GM23338 (cell line): Measurements from ENCODE around the gene MRPL24. TPM values are rescaled to one million over a fixed set of nuclear protein-coding genes. Genes with fewer than 3 reads are reported as not detected.

Source experiments
- ATAC-seq: fragments of 200-7000 bp; cut with Tn5 transposase; 3 replicates; pipeline ENCODE4 v1.9.1; 2020
- DNase-seq: peaks from one replicate; pipeline ENCODE4 v3.0.0-alpha.2; 2015; ENCODE audit warnings: low spot score
- H2AFZ ChIP-seq: fragments of 200-600 bp; sonication (generic); 2 replicates; pipeline ENCODE4 v1.8.0; 2016; ENCODE audit warnings: antibody characterized with exemption, mild to moderate bottlenecking, moderate library complexity
- H3F3A ChIP-seq: fragments of 200-600 bp; sonication (generic); replicated peaks from 2 replicates; pipeline ENCODE4 v1.8.0; 2017; ENCODE audit warnings: antibody characterized with exemption, mixed run types, low read depth
- H3K27ac ChIP-seq: fragments of 200-600 bp; sonication (generic); 2 replicates; pipeline ENCODE4 v1.6.1; 2016; ENCODE audit warnings: low read depth
- H3K27me3 ChIP-seq: fragments of 200-600 bp; sonication (generic); 2 replicates; pipeline ENCODE4 v1.8.0; 2016; ENCODE audit warnings: mild to moderate bottlenecking, mixed run types, moderate library complexity; ENCODE audit not compliant: insufficient read depth
- H3K36me3 ChIP-seq: fragments of 200-600 bp; sonication (generic); 2 replicates; pipeline ENCODE4 v1.8.0; 2016; ENCODE audit warnings: mild to moderate bottlenecking; ENCODE audit not compliant: insufficient read depth
- H3K4me1 ChIP-seq: fragments of 200-600 bp; sonication (generic); 2 replicates; pipeline ENCODE4 v1.8.0; 2016; ENCODE audit warnings: mild to moderate bottlenecking, moderate library complexity; ENCODE audit not compliant: insufficient read depth
- H3K4me2 ChIP-seq: fragments of 200-600 bp; sonication (generic); 2 replicates; pipeline ENCODE4 v1.7.1; 2017; ENCODE audit warnings: mixed run types
- H3K4me3 ChIP-seq: fragments of 200-600 bp; sonication (generic); 2 replicates; pipeline ENCODE4 v1.6.1; 2016; ENCODE audit warnings: mixed run types
- H3K79me2 ChIP-seq: fragments of 200-600 bp; sonication (generic); replicated peaks from 2 replicates; pipeline ENCODE4 v1.8.0; 2017; ENCODE audit warnings: mild to moderate bottlenecking; ENCODE audit not compliant: insufficient read depth
- H3K9me2 ChIP-seq: fragments of 200-600 bp; sonication (generic); 2 replicates; pipeline ENCODE4 v1.8.0; 2017; ENCODE audit not compliant: insufficient read depth
- H4K20me1 ChIP-seq: fragments of 200-600 bp; sonication (generic); replicated peaks from 2 replicates; pipeline ENCODE4 v1.8.0; 2017; ENCODE audit warnings: mild to moderate bottlenecking; ENCODE audit not compliant: insufficient read depth
- H3K27ac Mint-ChIP-seq: 2 replicates; pipeline ENCODE4 v1.8.0; 2020; ENCODE audit warnings: inconsistent platforms, mild to moderate bottlenecking, moderate library complexity, mixed read lengths
- H3K27me3 Mint-ChIP-seq: 3 replicates; pipeline ENCODE4 v1.8.0; 2022; ENCODE audit warnings: low read depth, mild to moderate bottlenecking, moderate library complexity, mixed read lengths, inconsistent platforms; ENCODE audit not compliant: insufficient read depth, poor library complexity
- H3K36me3 Mint-ChIP-seq: 3 replicates; pipeline ENCODE4 v1.8.0; 2021; ENCODE audit warnings: low read depth, mild to moderate bottlenecking, inconsistent platforms, moderate library complexity, mixed read lengths
- H3K4me1 Mint-ChIP-seq: 3 replicates; pipeline ENCODE4 v1.8.0; 2020; ENCODE audit warnings: mild to moderate bottlenecking, inconsistent platforms, mixed read lengths
- H3K4me3 Mint-ChIP-seq: 3 replicates; pipeline ENCODE4 v1.8.0; 2021; ENCODE audit warnings: moderate library complexity, mild to moderate bottlenecking, inconsistent platforms, mixed read lengths
- H3K9me3 Mint-ChIP-seq: 3 replicates; pipeline ENCODE4 v1.8.0; 2020; ENCODE audit warnings: moderate library complexity, mild to moderate bottlenecking, inconsistent platforms, mixed read lengths
- CREB1 ChIP-seq: fragments of 250-450 bp; sonication (Bioruptor Pico); IDR thresholded peaks from 2 replicates; pipeline ENCODE4 v1.5.0; 2020; ENCODE audit warnings: low read depth, mild to moderate bottlenecking, moderate library complexity
- EZH2 ChIP-seq: fragments of 200-600 bp; sonication (generic); IDR thresholded peaks from one replicate; pipeline ENCODE4 v1.8.0; 2017; ENCODE audit warnings: antibody characterized with exemption, mild to moderate bottlenecking, low read depth; ENCODE audit not compliant: unreplicated experiment
- EZH2phosphoT487 ChIP-seq: fragments of 200-600 bp; sonication (generic); IDR thresholded peaks from one replicate; pipeline ENCODE4 v1.8.1; 2018; ENCODE audit warnings: antibody characterized with exemption; ENCODE audit not compliant: unreplicated experiment
- JUNB ChIP-seq: IDR thresholded peaks from one replicate; pipeline ENCODE4 v1.6.1; 2016; ENCODE audit warnings: antibody characterized with exemption; ENCODE audit not compliant: unreplicated experiment
- POLR2AphosphoS5 ChIP-seq: IDR thresholded peaks from 2 replicates; pipeline ENCODE4 v1.6.1; 2016; ENCODE audit warnings: antibody characterized with exemption, low read depth
- STAT1 ChIP-seq: IDR thresholded peaks from one replicate; pipeline ENCODE4 v1.6.1; 2016; ENCODE audit warnings: antibody characterized with exemption; ENCODE audit not compliant: unreplicated experiment
- ZNF114 ChIP-seq: fragments of 250-450 bp; sonication (Bioruptor Pico); IDR thresholded peaks from 2 replicates; pipeline ENCODE4 v1.5.0; 2020; ENCODE audit warnings: mild to moderate bottlenecking, moderate library complexity
- polyA plus RNA-seq: library from polyadenylated mRNA; unstranded; fragments of >200 nt; fragmentation: Nextera tagmentation; extraction: Ambion mirVana; gene quantifications from 2 replicates; pipeline ENCODE4 v1.2.1, GENCODE V29; 2016
- total RNA-seq: library from RNA; depleted of rRNA; stranded (reverse); fragments of >200 nt; shearing (Covaris generic); gene quantifications from 2 replicates; pipeline ENCODE4 v1.2.3, GENCODE V29; 2014
- TF ChIP-seq, protein P1 (sequence below): IDR thresholded peaks from 2 replicates; pipeline ENCODE4 v1.6.1; 2016; ENCODE audit warnings: antibody characterized with exemption
- TF ChIP-seq, protein P2 (sequence below), 2 experiments: fragments of 200-600 bp in 1 of 2; sonication (generic) in 1 of 2; conservative IDR thresholded peaks; 2 replicates each; pipeline versions ENCODE4 v1.5.1 to v1.6.1; 2016 to 2017; ENCODE audit warnings: antibody characterized with exemption in 2 of 2, low read depth in 2 of 2, mild to moderate bottlenecking in 2 of 2, moderate library complexity in 1 of 2
- TF ChIP-seq, protein P3 (sequence below): fragments of 250-450 bp; sonication (Bioruptor Pico); IDR thresholded peaks from 2 replicates; pipeline ENCODE4 v1.5.0; 2020; ENCODE audit warnings: mild to moderate bottlenecking, moderate library complexity

Gene MRPL24
- total and polyA plus RNA-seq, 2 experiments from 2014 or later = 18.8 to 45.7 TPM

DNA sequence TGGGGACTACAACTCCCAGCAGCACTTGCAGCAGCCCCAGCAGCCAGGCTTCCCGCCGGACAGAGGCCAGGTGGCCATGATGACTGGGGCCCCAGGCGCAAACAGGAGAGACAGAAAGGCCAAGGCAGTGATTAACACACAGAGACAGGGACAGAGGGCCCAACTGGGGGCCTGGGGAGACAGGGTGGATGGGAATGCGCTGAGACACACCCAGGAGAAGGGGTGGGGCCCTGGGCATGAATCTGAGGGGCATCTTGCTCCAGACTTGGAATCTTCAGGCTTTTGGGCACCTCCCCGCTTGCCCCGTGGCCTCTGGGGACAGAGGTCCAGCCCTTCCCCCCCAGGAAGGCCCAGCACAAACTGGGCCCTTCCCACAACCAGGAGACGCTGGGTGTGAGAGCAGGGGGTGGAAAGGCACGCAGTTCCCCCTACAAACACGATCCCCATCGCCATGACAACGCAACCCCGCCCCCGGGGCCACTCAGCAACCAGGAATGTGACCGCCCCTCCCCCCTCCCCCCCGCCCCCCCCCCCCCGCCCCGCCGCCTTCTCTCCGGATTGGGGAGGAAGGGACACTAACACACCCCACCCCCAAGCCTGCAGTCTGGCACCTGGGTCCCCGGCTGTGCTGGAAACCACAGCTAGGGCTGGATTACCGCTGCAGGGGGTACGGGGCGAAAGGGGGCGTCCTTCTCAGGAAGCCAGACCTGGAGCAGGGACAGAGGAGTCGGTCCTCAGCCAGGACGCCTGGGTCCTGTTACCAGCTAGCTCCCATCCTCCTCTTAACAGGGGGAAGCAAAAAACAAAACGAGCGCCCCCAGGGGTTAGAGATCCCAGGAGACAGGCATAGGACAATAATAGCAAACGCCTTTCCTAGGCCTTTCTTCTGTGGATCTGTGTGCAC is 6.1 kb upstream of the MRPL24 start:
- Histone ChIP-seq H3K36me3 (peaks cover 5% of the 10 kb centered on the region; the same call in 1 of the 2 replicates), H3K9me2 (no peaks in the 10 kb centered on the region), H3F3A (peaks cover 40% of the 10 kb centered on the region), H3K4me2 (peak overlapping the region; percentile 100), H3K4me1 (peaks cover 57% of the 10 kb centered on the region), H3K4me3 (peak overlapping the region; percentile 88), H3K79me2 (peaks cover 62% of the 10 kb centered on the region), H3K27me3 (no peaks in the 10 kb centered on the region), H3K27ac (peak overlapping the region; percentile 100), H4K20me1 (peaks cover 16% of the 10 kb centered on the region), H2AFZ (no peak overlapping the region)
- no peaks in the 10 kb centered on the region; the same call in 1 of the 3 replicates for H3K9me3 Mint-ChIP-seq
- peaks cover 25% of the 10 kb centered on the region for H3K27me3 Mint-ChIP-seq
- TF ChIP-seq POLR2AphosphoS5 (peak; percentile 65), ZNF114 (CRISPR knock-in tag) (no peak), EZH2phosphoT487 (no peak), CREB1 (peak; percentile 28; the same call in 1 of the 2 replicates)
- TF ChIP-seq, protein P1, sequence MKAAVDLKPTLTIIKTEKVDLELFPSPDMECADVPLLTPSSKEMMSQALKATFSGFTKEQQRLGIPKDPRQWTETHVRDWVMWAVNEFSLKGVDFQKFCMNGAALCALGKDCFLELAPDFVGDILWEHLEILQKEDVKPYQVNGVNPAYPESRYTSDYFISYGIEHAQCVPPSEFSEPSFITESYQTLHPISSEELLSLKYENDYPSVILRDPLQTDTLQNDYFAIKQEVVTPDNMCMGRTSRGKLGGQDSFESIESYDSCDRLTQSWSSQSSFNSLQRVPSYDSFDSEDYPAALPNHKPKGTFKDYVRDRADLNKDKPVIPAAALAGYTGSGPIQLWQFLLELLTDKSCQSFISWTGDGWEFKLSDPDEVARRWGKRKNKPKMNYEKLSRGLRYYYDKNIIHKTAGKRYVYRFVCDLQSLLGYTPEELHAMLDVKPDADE = peak; percentile 79
- TF ChIP-seq, protein P2, sequence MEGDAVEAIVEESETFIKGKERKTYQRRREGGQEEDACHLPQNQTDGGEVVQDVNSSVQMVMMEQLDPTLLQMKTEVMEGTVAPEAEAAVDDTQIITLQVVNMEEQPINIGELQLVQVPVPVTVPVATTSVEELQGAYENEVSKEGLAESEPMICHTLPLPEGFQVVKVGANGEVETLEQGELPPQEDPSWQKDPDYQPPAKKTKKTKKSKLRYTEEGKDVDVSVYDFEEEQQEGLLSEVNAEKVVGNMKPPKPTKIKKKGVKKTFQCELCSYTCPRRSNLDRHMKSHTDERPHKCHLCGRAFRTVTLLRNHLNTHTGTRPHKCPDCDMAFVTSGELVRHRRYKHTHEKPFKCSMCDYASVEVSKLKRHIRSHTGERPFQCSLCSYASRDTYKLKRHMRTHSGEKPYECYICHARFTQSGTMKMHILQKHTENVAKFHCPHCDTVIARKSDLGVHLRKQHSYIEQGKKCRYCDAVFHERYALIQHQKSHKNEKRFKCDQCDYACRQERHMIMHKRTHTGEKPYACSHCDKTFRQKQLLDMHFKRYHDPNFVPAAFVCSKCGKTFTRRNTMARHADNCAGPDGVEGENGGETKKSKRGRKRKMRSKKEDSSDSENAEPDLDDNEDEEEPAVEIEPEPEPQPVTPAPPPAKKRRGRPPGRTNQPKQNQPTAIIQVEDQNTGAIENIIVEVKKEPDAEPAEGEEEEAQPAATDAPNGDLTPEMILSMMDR (conservative IDR thresholded peaks at IDR 0.05; ENCODE audit: low read depth in 2 of 2) = peak; percentile 29 to 54
- peak; percentile 60 for ATAC-seq
- peak overlapping the region; percentile 100 for H3K27ac Mint-ChIP-seq
- H3K36me3 Mint-ChIP-seq = peaks cover 58% of the 10 kb centered on the region
- peaks cover 60% of the 10 kb centered on the region for H3K4me1 Mint-ChIP-seq
- H3K4me3 Mint-ChIP-seq = peak overlapping the region; percentile 89
- DNase-seq = peak; percentile 94

DNA sequence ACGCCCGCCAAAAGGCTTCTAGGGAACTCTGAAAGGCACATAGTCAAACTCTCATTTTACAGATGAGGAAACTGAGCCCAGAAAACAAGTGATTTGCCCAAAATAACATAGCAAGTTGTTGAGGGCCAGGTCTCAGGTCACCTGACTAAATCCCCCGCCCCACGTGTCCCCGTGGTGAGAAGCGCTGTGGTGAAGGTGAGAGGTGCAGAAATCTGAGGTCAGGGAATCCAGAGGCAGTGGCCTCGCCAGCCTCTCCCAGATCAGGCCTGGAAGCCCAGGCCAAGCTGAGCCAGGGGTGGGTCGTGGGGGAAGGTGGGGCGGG is 5.5 kb upstream of the MRPL24 start:
- H3K27ac ChIP-seq = peak overlapping the region; percentile 100
- TF ChIP-seq STAT1 (no peak), ZNF114 (CRISPR knock-in tag) (no peak), JUNB (no peak), POLR2AphosphoS5 (no peak), CREB1 (no peak), EZH2 (no peak)
- TF ChIP-seq, protein P3, sequence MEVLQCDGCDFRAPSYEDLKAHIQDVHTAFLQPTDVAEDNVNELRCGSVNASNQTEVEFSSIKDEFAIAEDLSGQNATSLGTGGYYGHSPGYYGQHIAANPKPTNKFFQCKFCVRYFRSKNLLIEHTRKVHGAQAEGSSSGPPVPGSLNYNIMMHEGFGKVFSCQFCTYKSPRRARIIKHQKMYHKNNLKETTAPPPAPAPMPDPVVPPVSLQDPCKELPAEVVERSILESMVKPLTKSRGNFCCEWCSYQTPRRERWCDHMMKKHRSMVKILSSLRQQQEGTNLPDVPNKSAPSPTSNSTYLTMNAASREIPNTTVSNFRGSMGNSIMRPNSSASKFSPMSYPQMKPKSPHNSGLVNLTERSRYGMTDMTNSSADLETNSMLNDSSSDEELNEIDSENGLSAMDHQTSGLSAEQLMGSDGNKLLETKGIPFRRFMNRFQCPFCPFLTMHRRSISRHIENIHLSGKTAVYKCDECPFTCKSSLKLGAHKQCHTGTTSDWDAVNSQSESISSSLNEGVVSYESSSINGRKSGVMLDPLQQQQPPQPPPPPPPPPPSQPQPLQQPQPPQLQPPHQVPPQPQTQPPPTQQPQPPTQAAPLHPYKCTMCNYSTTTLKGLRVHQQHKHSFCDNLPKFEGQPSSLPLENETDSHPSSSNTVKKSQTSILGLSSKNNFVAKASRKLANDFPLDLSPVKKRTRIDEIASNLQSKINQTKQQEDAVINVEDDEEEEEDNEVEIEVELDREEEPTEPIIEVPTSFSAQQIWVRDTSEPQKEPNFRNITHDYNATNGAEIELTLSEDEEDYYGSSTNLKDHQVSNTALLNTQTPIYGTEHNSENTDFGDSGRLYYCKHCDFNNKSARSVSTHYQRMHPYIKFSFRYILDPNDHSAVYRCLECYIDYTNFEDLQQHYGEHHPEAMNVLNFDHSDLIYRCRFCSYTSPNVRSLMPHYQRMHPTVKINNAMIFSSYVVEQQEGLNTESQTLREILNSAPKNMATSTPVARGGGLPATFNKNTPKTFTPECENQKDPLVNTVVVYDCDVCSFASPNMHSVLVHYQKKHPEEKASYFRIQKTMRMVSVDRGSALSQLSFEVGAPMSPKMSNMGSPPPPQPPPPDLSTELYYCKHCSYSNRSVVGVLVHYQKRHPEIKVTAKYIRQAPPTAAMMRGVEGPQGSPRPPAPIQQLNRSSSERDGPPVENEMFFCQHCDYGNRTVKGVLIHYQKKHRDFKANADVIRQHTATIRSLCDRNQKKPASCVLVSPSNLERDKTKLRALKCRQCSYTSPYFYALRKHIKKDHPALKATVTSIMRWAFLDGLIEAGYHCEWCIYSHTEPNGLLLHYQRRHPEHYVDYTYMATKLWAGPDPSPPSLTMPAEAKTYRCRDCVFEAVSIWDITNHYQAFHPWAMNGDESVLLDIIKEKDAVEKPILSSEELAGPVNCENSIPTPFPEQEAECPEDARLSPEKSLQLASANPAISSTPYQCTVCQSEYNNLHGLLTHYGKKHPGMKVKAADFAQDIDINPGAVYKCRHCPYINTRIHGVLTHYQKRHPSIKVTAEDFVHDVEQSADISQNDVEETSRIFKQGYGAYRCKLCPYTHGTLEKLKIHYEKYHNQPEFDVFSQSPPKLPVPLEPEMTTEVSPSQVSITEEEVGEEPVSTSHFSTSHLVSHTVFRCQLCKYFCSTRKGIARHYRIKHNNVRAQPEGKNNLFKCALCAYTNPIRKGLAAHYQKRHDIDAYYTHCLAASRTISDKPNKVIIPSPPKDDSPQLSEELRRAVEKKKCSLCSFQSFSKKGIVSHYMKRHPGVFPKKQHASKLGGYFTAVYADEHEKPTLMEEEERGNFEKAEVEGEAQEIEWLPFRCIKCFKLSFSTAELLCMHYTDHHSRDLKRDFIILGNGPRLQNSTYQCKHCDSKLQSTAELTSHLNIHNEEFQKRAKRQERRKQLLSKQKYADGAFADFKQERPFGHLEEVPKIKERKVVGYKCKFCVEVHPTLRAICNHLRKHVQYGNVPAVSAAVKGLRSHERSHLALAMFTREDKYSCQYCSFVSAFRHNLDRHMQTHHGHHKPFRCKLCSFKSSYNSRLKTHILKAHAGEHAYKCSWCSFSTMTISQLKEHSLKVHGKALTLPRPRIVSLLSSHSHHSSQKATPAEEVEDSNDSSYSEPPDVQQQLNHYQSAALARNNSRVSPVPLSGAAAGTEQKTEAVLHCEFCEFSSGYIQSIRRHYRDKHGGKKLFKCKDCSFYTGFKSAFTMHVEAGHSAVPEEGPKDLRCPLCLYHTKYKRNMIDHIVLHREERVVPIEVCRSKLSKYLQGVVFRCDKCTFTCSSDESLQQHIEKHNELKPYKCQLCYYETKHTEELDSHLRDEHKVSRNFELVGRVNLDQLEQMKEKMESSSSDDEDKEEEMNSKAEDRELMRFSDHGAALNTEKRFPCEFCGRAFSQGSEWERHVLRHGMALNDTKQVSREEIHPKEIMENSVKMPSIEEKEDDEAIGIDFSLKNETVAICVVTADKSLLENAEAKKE (CRISPR knock-in tag) = no peak
- ATAC-seq (no peak), DNase-seq (no peak)
- Mint-ChIP-seq H3K4me1 (peaks cover 65% of the 10 kb centered on the region), H3K36me3 (peaks cover 62% of the 10 kb centered on the region), H3K4me3 (peak overlapping the region; percentile 89), H3K9me3 (no peaks in the 10 kb centered on the region; the same call in 1 of the 3 replicates), H3K27me3 (peaks cover 25% of the 10 kb centered on the region), H3K27ac (peak overlapping the region; percentile 100)
- H3K4me1 ChIP-seq = peaks cover 63% of the 10 kb centered on the region
- H3K9me2 ChIP-seq = no peaks in the 10 kb centered on the region
- H3K79me2 ChIP-seq = peaks cover 62% of the 10 kb centered on the region
- peak overlapping the region; percentile 100 for H3K4me2 ChIP-seq
- peaks cover 5% of the 10 kb centered on the region; the same call in 1 of the 2 replicates for H3K36me3 ChIP-seq
- H3F3A ChIP-seq = peaks cover 44% of the 10 kb centered on the region
- no peaks in the 10 kb centered on the region for H3K27me3 ChIP-seq
- H4K20me1 ChIP-seq = peaks cover 16% of the 10 kb centered on the region
- H3K4me3 ChIP-seq = peak overlapping the region; percentile 88
- H2AFZ ChIP-seq = no peak overlapping the region
